ENCODE data around the gene ITGA8. TPM values are rescaled to one million over a fixed set of nuclear protein-coding genes. Genes with fewer than 3 reads are reported as not detected.

ITGA8 gene
- total RNA-seq, 3 donors from 2014 or later (not counting 1 experiment from before 2014, with no cell fraction given), result not detected

GRCh38 chr10:15729890-15730289 lies 10.2 kb upstream of the ITGA8 start:
- Mint-ChIP-seq H3K9me3 (peaks cover 0 to 2% of the 10 kb centered on the region in 2 donors), H3K27ac (no peak overlapping the region), H3K36me3 (no peaks in the 10 kb centered on the region), H3K4me1 (no peaks in the 10 kb centered on the region), H3K4me3 (no peak overlapping the region), H3K27me3 (ENCODE audit: low read depth in 2 of 2) (peaks cover 3 to 16% of the 10 kb centered on the region in 2 donors)
- Histone ChIP-seq H3K27me3 (ENCODE audit: control insufficient read depth, insufficient read depth, low read length) (peaks cover 5% of the 10 kb centered on the region), H3K27ac (ENCODE audit: low read length) (no peak overlapping the region), H3K4me1 (ENCODE audit: control insufficient read depth, insufficient read depth, low read length) (no peaks in the 10 kb centered on the region), H3K9me3 (ENCODE audit: control insufficient read depth, insufficient read depth, low read length) (no peaks in the 10 kb centered on the region), H3K36me3 (ENCODE audit: control insufficient read depth, insufficient read depth, low read length) (no peaks in the 10 kb centered on the region), H3K4me3 (ENCODE audit: low read length) (no peak overlapping the region)
- intact Hi-C loops (cut with micrococcal nuclease), result no loop called here
- no peak for TF ChIP-seq CTCF (IDR thresholded peaks at IDR 0.05)
- 85% methylated on average over 6 of the region's 7 CpGs for WGBS (ENCODE audit: insufficient coverage)
- ATAC-seq (no peak), DNase-seq (no peak)

GRCh38 chr10:15726042-15726441 lies 6.3 kb upstream of the ITGA8 start:
- H3K4me1 Mint-ChIP-seq, result no peaks in the 10 kb centered on the region

GRCh38 chr10:15725603-15726002 lies 5.9 kb upstream of the ITGA8 start:
- peaks cover 2% of the 10 kb centered on the region for H3K27me3 ChIP-seq (ENCODE audit: control insufficient read depth, insufficient read depth, low read length)
- no peaks in the 10 kb centered on the region for H3K4me1 ChIP-seq (ENCODE audit: control insufficient read depth, insufficient read depth, low read length)
- H3K9me3 Mint-ChIP-seq, result peaks cover 0 to 2% of the 10 kb centered on the region in 2 donors
- H3K27ac ChIP-seq (ENCODE audit: low read length), result no peak overlapping the region
- WGBS (ENCODE audit: insufficient coverage), result 3% methylated on average over 2 of the region's 2 CpGs
- intact Hi-C loops (cut with micrococcal nuclease), result no loop called here
- ATAC-seq, result no peak
- no peaks in the 10 kb centered on the region for H3K9me3 ChIP-seq (ENCODE audit: control insufficient read depth, insufficient read depth, low read length)
- H3K4me3 Mint-ChIP-seq, result no peak overlapping the region
- H3K4me1 Mint-ChIP-seq, result no peaks in the 10 kb centered on the region
- no peaks in the 10 kb centered on the region for H3K36me3 Mint-ChIP-seq
- TF ChIP-seq CTCF (IDR thresholded peaks at IDR 0.05), result no peak
- no peak overlapping the region for H3K4me3 ChIP-seq (ENCODE audit: low read length)
- peaks cover 15 to 25% of the 10 kb centered on the region in 2 donors for H3K27me3 Mint-ChIP-seq (ENCODE audit: low read depth in 2 of 2)
- DNase-seq, result no peak
- no peaks in the 10 kb centered on the region for H3K36me3 ChIP-seq (ENCODE audit: control insufficient read depth, insufficient read depth, low read length)
- H3K27ac Mint-ChIP-seq, result no peak overlapping the region

More at GRCh38 chr10:15726042-15726441, 6.3 kb upstream of the ITGA8 start:
- H3K9me3 ChIP-seq (ENCODE audit: control insufficient read depth, insufficient read depth, low read length), result no peaks in the 10 kb centered on the region
- H3K27me3 Mint-ChIP-seq (ENCODE audit: low read depth in 2 of 2), result peaks cover 11 to 21% of the 10 kb centered on the region in 2 donors
- no peaks in the 10 kb centered on the region for H3K36me3 ChIP-seq (ENCODE audit: control insufficient read depth, insufficient read depth, low read length)
- H3K4me1 ChIP-seq (ENCODE audit: control insufficient read depth, insufficient read depth, low read length), result no peaks in the 10 kb centered on the region
- peaks cover 2% of the 10 kb centered on the region for H3K27me3 ChIP-seq (ENCODE audit: control insufficient read depth, insufficient read depth, low read length)
- TF ChIP-seq CTCF (IDR thresholded peaks at IDR 0.05), result no peak
- no peak overlapping the region for H3K27ac ChIP-seq (ENCODE audit: low read length)
- ATAC-seq, result no peak
- intact Hi-C loops (cut with micrococcal nuclease), result no loop called here
- H3K27ac Mint-ChIP-seq, result no peak overlapping the region
- no peaks in the 10 kb centered on the region for H3K36me3 Mint-ChIP-seq
- DNase-seq, result no peak
- H3K4me3 ChIP-seq (ENCODE audit: low read length), result no peak overlapping the region
- no CpG with 5 or more reads among the region's 1 CpG for WGBS (ENCODE audit: insufficient coverage)
- peaks cover 0 to 2% of the 10 kb centered on the region in 2 donors for H3K9me3 Mint-ChIP-seq
- H3K4me3 Mint-ChIP-seq, result no peak overlapping the region

- WGBS (ENCODE audit: insufficient coverage), result 64% methylated on average over 2 of the region's 2 CpGs
Measured at GRCh38 chr10:15724683-15725082, 5.0 kb upstream of the ITGA8 start.

More at GRCh38 chr10:15724683-15725082, 5.0 kb upstream of the ITGA8 start:
- intact Hi-C loops (cut with micrococcal nuclease), result no loop called here
- H3K27me3 Mint-ChIP-seq (ENCODE audit: low read depth in 2 of 2), result peaks cover 16 to 27% of the 10 kb centered on the region in 2 donors
- Histone ChIP-seq H3K36me3 (ENCODE audit: control insufficient read depth, insufficient read depth, low read length) (no peaks in the 10 kb centered on the region), H3K27ac (ENCODE audit: low read length) (no peak overlapping the region), H3K4me3 (ENCODE audit: low read length) (no peak overlapping the region), H3K27me3 (ENCODE audit: control insufficient read depth, insufficient read depth, low read length) (peaks cover 6% of the 10 kb centered on the region), H3K9me3 (ENCODE audit: control insufficient read depth, insufficient read depth, low read length) (no peaks in the 10 kb centered on the region), H3K4me1 (ENCODE audit: control insufficient read depth, insufficient read depth, low read length) (no peaks in the 10 kb centered on the region)
- H3K9me3 Mint-ChIP-seq, result peaks cover 0 to 2% of the 10 kb centered on the region in 2 donors
- H3K36me3 Mint-ChIP-seq, result no peaks in the 10 kb centered on the region
- no peak overlapping the region for H3K27ac Mint-ChIP-seq
- H3K4me1 Mint-ChIP-seq, result no peaks in the 10 kb centered on the region
- ATAC-seq (no peak), DNase-seq (no peak)
- no peak overlapping the region for H3K4me3 Mint-ChIP-seq
- TF ChIP-seq CTCF (IDR thresholded peaks at IDR 0.05), result no peak
